ENCODE data around the gene NHLH2.

Gene NHLH2

DNA sequence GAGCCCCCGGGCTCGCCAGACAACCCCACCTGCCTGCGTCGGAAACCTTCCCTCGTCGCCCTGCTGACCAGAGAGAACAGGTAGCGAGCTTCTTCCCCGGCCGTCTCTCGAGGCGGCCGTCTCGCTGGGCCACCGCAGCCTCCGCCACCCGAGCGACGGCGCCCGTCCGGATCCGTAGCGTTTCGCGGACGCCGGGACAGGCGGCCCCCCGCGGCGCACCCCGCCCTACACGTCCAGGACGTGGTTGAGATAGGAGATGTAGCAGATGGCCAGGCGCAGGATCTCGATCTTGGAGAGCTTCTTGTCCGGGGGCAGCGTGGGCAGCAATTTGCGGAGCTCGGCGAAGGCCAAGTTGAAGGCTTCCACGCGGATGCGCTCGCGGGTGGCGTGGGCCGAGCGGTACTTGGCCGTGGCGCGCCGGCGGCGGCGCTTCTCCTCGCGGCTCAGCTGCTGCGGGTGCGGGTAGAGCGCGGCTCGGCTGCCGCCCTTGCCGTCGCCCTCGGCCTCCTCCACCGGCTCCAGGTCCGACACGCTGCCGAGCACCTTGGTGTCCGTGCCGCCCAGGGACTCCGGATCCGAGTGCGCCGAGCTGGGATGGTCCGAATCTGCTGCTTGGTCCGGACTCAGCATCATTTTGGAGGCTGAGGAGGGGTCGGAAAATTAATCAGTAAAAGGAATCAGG, 3.0 kb downstream of the NHLH2 start:
- no peak for DNase-seq

DNA sequence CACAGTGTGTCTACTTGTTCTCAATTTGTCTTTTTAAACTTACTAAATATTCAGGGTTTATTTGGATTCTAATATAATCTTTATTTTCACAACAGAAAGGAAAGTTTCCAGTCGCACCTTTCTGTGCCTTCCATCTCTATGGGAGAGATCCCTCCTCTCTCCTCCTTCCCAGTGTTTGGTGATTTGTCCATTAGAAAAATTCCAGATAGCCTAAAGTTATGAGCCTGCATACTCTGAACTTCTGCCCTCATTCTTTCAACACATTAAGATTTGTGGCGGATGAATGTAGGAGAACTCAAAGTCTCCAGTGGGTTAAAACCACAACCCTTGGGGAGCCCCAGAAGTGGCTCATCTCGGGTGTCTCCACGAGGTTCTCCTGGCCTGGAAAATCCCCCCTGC, 3.6 kb downstream of the NHLH2 start:
- DNase-seq: no peak

DNA sequence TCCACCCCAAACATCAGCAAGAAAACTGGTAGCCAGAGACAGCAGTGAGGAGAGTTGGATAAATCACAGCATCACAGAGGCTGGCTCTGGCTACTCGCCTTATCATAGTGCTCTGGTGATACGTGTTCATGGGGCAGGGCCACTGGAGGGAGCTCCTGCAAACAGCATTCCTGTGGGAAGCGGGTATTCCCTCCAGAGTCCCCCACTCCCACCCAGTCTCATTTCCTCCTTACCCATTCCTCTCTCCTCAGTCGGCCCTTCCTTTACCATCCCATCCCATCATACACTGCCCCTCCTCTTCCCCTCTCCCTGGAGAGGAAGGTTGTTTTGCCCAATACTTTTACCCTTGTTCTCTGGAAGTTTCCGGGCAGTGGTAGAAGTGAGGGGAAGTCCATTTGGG, 7.1 kb downstream of the NHLH2 start:
- DNase-seq: no peak

DNA sequence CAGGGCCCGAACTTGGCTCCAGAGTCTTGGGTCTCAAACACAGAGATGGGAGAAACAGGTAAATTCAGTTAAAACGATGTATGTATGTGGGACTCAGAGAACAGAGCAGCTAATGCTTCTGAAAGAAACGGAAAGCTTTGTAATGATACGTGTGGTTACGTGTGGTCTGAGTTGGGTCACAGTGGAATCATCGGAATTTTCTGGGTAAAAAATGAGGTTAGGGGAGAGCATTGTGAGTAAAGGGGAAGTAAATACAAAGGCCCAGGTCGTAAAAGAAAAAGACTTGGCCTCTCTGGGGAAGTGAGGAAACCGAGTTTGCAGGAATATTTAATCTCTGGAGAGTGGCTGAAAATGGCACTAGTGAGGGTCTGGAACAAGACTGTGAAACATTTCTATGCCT, 8.3 kb downstream of the NHLH2 start:
- DNase-seq: no peak

DNA sequence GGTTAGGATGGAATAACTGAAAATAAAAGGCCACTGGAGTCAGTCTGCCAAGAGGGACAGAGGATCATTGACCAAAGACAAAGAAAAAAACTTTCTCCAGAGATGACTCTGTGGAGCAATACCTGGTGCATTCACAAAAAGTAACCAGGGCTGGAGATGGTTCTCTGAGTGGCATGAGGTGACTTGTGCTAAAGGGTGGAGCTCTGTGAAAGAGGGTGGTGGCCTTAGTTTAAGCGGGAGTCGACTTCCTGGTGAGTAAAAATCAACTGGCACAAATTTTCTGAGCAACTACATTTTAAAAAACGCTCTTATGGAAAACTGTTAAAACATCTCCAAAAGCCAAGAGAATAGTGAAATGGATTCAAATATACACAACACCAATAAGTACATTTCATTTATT, 10.0 kb downstream of the NHLH2 start:
- no peak for DNase-seq

DNA sequence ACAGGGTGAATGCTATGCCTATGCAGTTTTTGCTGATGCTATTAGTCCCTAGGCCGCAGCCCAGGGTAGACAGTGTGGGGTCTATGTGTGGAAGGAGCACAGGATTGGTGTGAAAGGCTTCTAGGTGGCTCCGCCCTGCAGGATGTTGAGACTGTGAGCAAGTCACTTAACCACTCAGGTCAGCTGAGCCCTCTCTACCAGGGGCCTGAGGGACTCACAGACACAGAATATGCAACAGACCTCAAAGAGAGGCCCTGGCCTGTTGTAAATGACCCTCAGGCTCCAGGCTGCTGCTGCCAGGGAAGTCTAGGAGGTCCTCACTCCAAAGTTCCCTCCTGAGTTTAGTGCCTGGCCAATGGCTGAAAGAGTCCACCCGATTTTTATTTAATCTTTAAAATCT, 11.0 kb downstream of the NHLH2 start:
- no peak for DNase-seq

DNA sequence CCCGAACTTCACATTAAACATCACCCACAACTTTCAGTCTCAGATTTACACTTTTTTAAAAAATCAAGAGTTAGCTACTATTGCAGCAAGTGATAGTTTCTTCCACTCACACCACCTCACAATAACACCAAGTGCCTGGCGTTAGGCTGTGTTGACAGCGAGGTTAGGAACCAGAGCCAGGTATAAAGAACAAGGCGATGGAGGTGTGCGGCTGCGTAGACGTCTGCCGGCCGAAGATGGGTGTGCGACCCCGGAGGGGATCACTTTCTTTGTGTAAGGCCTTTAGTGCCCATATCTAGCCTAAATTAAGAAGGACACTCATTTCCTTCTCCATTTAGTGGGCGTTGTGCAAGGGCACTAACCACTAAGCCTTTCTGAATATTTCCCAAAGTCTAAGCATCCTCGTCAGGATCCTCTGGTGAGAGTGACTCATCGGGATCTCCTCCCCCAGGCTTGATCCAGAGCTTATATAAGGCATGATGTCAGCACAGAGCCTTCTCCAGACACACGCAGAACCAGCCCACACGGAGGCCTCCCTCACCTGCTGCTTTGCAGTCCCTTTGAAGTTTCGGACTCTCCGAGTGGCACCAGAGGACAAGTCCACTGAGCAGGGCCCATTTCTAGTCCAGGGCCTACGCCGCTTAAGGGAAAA, 11.8 kb downstream of the NHLH2 start:
- no peak for DNase-seq

DNA sequence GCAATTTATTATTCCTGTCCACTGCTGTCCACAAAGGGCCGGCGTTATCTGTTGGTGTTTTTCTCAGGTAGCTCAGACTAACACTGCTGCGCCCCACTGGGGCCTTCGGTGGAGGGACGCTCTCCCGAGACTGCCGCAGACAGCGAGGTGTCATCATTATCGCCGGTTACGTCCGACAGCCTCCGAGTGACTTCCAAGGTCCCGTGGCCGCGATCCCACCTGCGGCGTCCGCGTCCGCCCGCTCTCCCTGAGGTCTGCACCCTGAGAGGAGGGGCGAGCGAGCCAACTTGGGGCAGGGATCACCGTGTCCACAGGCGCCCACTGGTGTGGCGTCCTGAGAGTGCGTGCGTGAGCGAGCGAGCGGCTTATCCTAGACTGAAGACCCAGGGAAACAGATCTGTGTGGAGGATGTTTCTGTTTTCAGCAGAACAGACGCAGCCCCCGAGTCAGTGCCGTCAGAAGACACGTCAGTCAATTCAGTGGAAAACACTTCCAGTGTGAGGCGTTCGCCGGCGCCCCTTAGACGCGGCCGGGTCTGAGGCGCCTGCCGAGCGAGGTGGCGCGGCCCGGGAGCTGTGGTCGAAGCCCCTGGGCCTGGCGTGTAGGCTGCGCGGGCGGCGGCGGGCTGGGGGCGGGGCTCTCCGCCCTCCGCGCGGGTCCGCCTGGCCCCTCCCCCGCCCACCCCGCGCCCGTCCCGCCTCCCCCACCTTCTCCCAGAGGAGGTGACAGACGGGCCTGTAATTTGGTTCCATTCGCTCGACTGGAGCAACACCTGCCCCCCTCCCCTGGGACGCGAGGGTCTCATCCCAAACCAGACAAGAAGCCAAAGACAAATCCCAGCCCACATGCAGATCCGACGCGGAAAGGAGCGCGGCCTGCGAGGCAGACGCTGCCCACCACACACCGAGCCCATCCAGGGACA, 12.6 kb downstream of the NHLH2 start:
- DNase-seq: no peak

DNA sequence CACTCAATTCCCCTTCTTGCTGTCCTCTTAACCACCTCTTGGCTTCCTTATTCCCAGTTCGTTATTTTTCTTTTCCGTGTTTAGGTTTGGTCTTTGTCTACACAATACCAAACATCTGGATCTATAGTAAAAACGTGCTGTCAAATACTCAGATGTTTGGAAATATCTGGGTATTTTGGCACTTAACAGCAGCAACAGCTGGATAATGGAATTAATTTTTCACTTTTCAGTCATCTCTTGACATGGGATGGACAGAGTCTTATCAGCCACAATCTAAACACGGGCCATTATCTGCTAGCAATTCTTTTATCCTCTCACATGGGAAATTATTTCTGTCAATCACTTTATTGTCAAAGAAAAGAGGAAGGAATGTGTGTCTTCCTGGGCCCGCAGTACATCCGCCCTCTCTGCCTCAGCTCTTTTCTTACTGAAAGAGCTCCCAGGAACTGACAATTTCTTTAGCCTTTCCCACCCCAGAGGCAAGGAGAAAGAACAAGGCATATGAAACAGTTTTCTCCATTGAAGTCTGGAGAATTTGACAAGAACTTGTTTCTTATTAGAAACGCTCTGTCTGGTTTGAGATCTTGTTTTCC, 13.4 kb downstream of the NHLH2 start:
- DNase-seq: no peak

DNA sequence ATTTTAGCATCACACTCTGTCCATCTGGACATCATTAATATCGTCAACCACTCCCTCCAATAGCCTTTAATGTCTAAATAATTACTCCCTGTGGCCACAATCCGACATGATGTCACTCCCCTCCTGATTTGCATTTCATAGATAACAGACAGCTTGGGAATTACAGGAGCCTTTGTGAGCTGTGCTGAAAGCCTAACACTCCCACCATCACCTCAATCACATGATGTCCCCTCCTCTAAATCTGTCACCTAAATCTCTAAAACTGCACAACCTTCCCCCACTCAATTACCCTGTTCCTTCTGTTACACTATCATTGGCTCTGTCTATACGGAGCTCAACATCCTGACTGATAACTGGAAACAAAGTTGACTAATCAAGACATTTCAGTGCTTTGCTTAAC, 14.3 kb downstream of the NHLH2 start:
- no peak for DNase-seq

DNA sequence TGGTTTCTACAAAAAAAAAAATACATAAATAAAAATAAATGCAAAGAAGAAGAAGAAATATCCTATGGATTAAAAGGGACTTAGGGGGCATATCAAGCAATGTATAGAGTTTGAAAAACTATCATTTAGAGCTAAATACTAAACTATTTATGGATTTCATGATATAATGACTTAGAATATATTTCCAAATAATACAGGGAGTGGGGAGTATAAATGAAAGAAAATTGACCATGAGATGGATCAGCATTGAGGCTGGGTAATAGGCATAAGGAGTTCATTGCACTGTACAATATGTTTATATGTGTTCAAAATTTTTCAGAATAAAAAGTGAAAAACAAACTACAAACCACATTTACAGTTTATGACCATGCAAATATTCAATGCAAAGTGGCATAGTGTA, 18.8 kb downstream of the NHLH2 start:
- DNase-seq: no peak

DNA sequence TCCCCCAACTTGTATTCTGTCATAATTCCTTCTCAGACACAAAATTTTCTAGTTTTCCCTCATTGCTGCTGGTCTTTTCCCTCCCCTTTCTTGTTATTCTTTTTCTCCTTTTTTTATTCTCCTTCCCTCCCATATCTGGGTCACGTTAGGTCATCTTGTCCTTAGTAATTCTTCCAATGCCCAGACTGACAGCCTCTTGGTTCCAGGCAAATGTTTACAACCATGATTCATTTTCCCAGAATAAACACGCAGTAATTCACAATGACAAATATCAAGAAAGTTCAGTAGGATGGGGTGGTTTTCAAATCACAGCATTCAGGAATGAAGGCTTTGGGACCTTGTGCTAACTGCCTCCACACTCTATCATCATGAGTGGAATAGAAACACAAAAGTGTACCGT, 25.2 kb downstream of the NHLH2 start:
- no peak for DNase-seq

DNA sequence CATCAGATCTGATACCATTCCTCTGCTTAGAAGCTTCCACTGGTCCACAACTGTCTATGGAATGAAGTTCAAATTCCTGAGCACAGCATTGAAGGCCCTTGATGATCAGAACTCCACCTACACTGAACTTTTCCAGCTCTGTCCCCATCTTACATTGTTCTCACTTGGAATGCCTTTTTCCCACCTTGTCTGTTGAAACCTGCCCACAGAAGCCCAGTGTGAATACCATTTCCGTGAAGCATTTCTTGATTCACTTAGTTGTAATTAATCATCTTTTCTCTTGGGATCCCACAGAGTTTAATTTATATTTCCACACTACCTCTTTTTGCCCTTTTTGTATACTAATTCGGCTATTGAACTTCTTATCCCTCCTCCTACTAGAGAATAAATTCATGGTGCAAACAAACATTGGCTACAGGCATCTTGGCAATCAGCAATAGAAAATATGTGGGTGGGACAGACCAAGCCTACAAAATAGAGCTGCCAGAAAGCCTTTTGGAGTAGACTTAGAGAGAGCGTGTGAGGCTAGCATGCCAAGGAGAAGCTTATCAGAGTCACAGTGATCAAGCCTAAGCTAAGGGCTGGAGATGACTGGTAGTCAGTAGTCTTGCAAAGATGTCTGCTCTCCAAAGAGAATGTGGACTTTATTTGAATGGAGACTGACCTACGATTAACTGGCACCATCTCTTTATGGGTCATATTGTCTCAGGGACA, 26.1 kb downstream of the NHLH2 start:
- DNase-seq: no peak

DNA sequence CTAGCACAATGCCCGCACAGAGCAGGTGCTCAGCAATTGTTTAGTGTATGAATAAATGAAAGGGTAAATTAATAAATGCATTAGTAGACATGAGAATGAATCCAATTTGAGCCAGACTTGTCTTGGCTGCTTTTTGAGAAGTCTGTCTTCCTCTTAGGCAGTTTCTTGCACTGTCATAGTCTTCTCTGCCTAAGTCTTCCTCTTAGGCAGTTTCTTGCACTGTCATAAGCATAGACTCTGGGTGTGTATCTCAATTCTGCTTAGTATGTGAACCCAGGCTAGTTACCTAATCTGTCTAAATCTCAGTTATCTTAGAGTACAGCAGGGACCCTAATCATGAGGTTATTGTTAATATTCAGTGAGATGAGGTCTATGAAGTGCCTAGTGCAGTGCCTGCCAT, 27.2 kb downstream of the NHLH2 start:
- no peak for DNase-seq

DNA sequence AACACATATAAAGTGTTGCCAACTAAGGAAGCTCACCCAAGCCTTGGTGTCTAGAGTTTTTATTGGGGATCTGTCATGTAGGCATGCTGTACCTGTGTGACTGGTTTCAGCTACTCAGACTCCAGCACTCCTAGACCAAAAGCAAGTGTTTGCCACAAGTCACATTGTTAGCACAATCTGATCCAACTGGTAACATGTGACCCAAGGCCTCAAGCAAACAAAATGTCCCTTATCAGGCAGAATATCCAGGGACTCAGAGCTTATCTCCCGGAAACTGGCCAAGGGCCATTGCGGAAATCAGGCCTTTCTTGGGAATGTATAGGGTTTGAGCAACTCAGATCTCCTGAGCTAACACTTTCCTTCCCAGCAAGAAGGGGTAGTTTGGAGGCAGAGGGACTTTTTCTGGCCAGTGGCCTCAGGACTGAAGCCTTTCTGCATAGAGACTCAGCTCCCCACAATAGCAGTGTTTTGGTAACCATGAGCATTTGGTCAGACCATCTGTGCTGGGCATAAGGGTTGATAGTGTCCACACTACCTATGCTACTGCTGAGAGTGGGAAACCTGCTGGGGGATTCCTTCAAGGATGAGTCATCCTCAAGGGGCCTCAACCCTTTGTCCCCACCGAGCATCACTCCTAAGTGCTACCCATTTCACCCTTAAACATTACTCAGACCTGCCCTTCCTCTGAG, 29.6 kb downstream of the NHLH2 start:
- DNase-seq: no peak

DNA sequence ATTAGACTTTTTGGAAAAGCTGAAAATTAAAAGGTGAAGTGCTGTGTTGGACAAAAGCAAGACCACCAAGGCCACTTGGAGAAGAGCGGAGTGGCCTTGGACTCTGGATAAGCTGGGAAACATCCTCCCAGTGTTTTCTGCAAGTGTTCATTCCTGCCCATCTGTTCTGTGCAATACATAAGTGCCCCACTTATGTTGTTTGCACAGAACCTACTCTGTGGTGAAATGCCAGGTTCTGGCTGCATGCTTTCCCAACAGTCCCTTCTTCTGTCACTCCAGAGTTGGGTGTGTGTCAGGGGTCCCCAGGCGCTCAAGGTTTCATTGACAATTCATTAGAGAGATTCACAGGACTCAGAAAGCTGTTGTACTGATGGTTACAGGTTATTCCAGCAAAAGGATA, 30.3 kb downstream of the NHLH2 start:
- DNase-seq: no peak

DNA sequence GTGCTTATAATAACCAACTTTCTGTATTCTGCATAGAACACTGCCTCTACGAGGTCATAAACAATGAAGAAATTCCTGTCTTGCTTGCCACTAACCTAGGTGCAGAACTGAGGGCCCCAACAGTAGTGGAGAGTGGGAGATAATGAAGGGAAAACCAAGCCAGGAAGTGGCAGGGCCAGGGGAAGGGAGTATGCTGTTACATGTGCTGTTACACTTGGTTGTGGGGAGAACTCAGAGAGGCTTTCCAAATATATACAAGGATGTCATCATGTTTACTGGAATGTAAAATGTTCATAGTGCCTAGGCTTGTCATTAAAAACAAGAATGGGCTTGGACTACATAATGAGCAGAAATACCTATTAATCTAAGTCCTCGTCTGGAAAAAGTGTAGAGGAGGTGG, 31.1 kb downstream of the NHLH2 start:
- DNase-seq: no peak

DNA sequence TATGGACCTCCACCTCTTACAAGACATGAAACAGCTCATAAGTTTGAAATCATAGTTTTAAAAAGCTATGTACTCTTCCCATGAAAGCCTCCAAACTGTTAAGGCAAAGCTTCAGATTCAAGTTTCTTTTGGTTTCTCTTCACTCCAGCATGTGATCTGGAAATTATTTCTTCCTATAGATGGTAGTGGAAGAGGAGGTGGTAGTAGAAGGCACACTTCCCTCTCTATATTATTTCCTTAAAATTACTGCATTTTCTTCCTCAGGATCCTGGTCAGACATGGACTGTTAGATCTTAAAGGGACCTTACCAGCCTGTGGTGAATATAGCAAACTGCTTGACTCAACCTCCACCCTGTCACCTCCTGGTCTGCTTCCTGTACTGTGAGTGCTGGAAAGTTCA, 31.9 kb downstream of the NHLH2 start:
- DNase-seq: no peak

DNA sequence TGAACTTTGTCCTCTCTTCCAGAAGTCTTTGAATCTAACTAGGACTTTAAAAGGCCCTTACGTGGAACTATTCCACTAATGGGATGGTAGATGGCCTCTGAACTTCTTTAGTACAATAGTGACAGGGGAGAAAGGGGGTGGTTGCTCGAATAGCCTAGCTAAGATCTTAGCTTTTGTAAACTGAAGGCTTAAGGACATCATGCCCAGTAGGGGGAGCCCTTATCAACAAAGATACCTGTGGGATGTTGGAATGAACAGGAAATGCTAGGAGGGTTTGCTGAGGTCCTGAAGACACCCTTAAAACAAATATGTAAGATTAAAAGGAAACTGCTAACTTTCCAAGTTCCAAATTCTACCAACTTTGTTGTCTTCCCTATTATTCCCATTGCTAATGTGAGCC, 33.2 kb downstream of the NHLH2 start:
- peak; percentile 28 to 53 for DNase-seq

DNA sequence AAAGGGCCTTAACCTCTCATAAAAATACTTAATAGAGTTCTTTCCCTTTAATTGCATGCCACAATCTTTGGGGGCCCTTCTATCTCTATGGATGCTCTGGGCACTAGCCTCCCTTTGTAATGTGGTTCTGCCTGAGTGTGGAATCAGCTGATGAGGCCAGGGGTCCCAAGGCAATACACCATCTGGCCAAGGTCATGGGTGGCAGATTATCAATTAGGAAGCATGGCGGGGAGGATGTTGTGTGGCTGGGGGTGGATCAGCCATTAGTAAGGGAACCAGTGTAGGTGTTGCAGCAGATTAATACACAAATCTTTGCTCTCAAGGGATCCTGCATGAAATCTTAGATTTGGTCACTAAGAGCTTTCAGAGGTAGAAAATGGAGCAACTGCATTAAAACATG, 35.3 kb downstream of the NHLH2 start:
- DNase-seq: no peak

DNA sequence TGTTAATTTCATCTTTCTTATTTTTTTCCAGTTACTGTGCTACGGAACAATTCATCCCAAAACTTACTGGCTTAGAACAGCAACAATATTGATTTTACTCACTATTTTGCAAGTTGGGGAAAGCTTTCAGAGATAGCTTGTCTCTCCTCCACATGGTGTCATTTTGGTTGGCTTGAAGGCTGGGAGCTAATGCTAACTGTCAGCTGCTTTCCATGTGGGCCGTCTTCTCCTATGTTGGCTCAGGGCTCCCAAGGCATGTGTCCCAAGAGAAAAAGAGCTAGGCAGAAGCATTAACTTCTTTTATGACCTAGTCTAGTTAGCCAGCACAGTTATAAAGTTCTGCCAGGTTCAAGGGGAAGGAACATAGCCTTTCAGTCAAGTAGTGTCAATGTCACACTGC, 38.5 kb downstream of the NHLH2 start:
- no peak for DNase-seq

DNA sequence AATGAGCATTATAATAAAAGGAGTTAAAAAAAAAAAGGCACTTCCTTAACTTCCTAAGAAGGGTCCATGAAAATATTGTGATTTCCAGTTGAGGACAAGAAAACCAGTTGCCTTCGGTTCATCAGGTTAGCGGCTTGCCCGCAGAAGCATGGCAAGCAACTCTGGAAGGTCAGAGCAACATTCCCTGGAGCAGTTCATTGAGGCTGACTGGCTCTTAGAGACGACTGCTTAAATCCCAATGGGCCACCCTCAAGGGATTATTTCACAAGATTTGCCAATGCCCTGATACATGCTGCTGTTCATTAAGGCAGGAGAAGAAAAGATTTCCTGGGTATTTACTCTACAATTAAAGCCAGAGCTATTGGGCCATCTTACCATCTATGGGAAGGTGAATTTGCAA, 43.4 kb downstream of the NHLH2 start:
- DNase-seq: no peak

Data from AML-193 (cell line).